HuH-7 (cell line): Measurements from ENCODE around the gene NR6A1.
A peak's percentile ranks its signal among the peaks of the same experiment; 100 is the strongest.

Source experiments
- DNase-seq: peaks from one replicate; pipeline ENCODE4 v3.0.0; 2011; ENCODE audit warnings: low spot score

NR6A1 gene

GRCh38 chr9:124486778-124487259, 284.3 kb downstream of the NR6A1 start:
- no peak for DNase-seq

- no peak for DNase-seq
Measured at GRCh38 chr9:124485936-124486335, 285.2 kb downstream of the NR6A1 start.

- DNase-seq: no peak
Measured at GRCh38 chr9:124485201-124485600, 285.9 kb downstream of the NR6A1 start.

GRCh38 chr9:124483481-124483880, 287.6 kb downstream of the NR6A1 start:
- DNase-seq: no peak

GRCh38 chr9:124482431-124483031, 288.6 kb downstream of the NR6A1 start:
- DNase-seq: no peak

- no peak for DNase-seq
Measured at GRCh38 chr9:124481115-124481514, 290.0 kb downstream of the NR6A1 start.

GRCh38 chr9:124480621-124480981, 290.5 kb downstream of the NR6A1 start:
- peak; percentile 99 for DNase-seq

- DNase-seq: no peak
Measured at GRCh38 chr9:124479947-124480620, 291.0 kb downstream of the NR6A1 start.

- no peak for DNase-seq
Measured at GRCh38 chr9:124479371-124479770, 291.7 kb downstream of the NR6A1 start.

GRCh38 chr9:124478354-124478753, 292.8 kb downstream of the NR6A1 start:
- DNase-seq: no peak

- DNase-seq: peak; percentile 62
Measured at GRCh38 chr9:124477648-124478285, 293.3 kb downstream of the NR6A1 start.

GRCh38 chr9:124477211-124477647, 293.9 kb downstream of the NR6A1 start:
- DNase-seq: peak; percentile 68

- DNase-seq: no peak
Measured at GRCh38 chr9:124475868-124476690, 295.0 kb downstream of the NR6A1 start.

- peak; percentile 72 for DNase-seq
Measured at GRCh38 chr9:124475158-124475867, 295.8 kb downstream of the NR6A1 start.

- DNase-seq: no peak
Measured at GRCh38 chr9:124474151-124474550, 297.0 kb downstream of the NR6A1 start.

- no peak for DNase-seq
Measured at GRCh38 chr9:124473310-124473709, 297.8 kb downstream of the NR6A1 start.

- no peak for DNase-seq
Measured at GRCh38 chr9:124472770-124473169, 298.3 kb downstream of the NR6A1 start.

- no peak for DNase-seq
Measured at GRCh38 chr9:124471761-124472160, 299.4 kb downstream of the NR6A1 start.

- DNase-seq: no peak
Measured at GRCh38 chr9:124470726-124471125, 300.4 kb downstream of the NR6A1 start.

GRCh38 chr9:124470306-124470705, 300.8 kb downstream of the NR6A1 start:
- no peak for DNase-seq

- DNase-seq: no peak
Measured at GRCh38 chr9:124469011-124469832, 301.9 kb downstream of the NR6A1 start.
